Activated B cell treated with CpG ODN at 0.5 μM for 24 hours (primary cell): ENCODE results near the gene SDK2. TPM values are rescaled to one million over a fixed set of nuclear protein-coding genes. Genes with fewer than 3 reads are reported as not detected.

Source experiments
- ATAC-seq: fragments of 200-7000 bp; cut with Tn5 transposase; one replicate; pipeline ENCODE4 v1.10.0; 2021; ENCODE audit warnings: low read depth, mild to moderate bottlenecking, moderate library complexity
- CTCF ChIA-PET: fragments of 350-600 bp; sonication (Branson Sonifier 250); formaldehyde crosslinking; loops from one replicate; lab custom pipeline; 2021; ENCODE audit warnings: antibody characterized with exemption; lab: Charles Lee
- POLR2A ChIA-PET: fragments of 350-600 bp; sonication (Branson Sonifier 250); formaldehyde crosslinking; loops from one replicate; lab custom pipeline; 2021; ENCODE audit warnings: antibody characterized with exemption; lab: Charles Lee
- DNase-seq: peaks from one replicate; pipeline ENCODE4 v3.0.0; 2022
- H3K27ac Mint-ChIP-seq: one replicate; pipeline ENCODE4 v1.8.0; 2020; ENCODE audit warnings: mixed read lengths
- H3K27me3 Mint-ChIP-seq: one replicate; pipeline ENCODE4 v1.8.0; 2021; ENCODE audit warnings: mixed read lengths
- H3K36me3 Mint-ChIP-seq: one replicate; pipeline ENCODE4 v1.8.0; 2021; ENCODE audit warnings: low read depth, mixed read lengths
- H3K4me1 Mint-ChIP-seq: one replicate; pipeline ENCODE4 v1.8.0; 2021; ENCODE audit warnings: mixed read lengths
- H3K4me3 Mint-ChIP-seq: one replicate; pipeline ENCODE4 v1.8.0; 2020; ENCODE audit warnings: mild to moderate bottlenecking, mixed read lengths
- H3K9me3 Mint-ChIP-seq: one replicate; pipeline ENCODE4 v1.8.0; 2020; ENCODE audit warnings: mixed read lengths
- CTCF ChIP-seq: fragments of 200-600 bp; IDR thresholded peaks from one replicate; pipeline ENCODE4 v1.8.0; 2022; ENCODE audit warnings: antibody characterized with exemption, mild to moderate bottlenecking
- intact Hi-C: fragments of 100-400 bp; cut with micrococcal nuclease; formaldehyde crosslinking; loops from one replicate; pipeline ENCODE4 v1.15.1; 2024
- total RNA-seq: library from RNA; stranded (reverse); gene quantifications from 2 replicates; pipeline ENCODE4 v1.2.3, GENCODE V29; 2022

The SDK2 gene
- total RNA-seq, 1 donor from 2014 or later: 2.5 TPM

- POLR2A ChIA-PET: no interaction called here
- no peak overlapping the region for H3K4me3 Mint-ChIP-seq
These were observed 123.9 kb downstream of the SDK2 start for GRCh38 chr17:73520369-73520761.

GRCh38 chr17:73519714-73520368, 124.4 kb downstream of the SDK2 start:
- Mint-ChIP-seq H3K4me1 (no peaks in the 10 kb centered on the region), H3K27me3 (no peaks in the 10 kb centered on the region), H3K36me3 (no peaks in the 10 kb centered on the region), H3K9me3 (no peaks in the 10 kb centered on the region), H3K27ac (no peak overlapping the region), H3K4me3 (no peak overlapping the region)
- ChIA-PET CTCF (no interaction called here), POLR2A (no interaction called here)
- DNase-seq: no peak
- TF ChIP-seq CTCF: no peak
- ATAC-seq: no peak
- intact Hi-C loops: no loop called here

More at GRCh38 chr17:73520369-73520761, 123.9 kb downstream of the SDK2 start:
- H3K4me1 Mint-ChIP-seq: no peaks in the 10 kb centered on the region
- CTCF ChIA-PET: no interaction called here
- H3K9me3 Mint-ChIP-seq: no peaks in the 10 kb centered on the region
- H3K27ac Mint-ChIP-seq: no peak overlapping the region
- intact Hi-C loops: no loop called here
- H3K36me3 Mint-ChIP-seq: no peaks in the 10 kb centered on the region
- no peak for DNase-seq
- H3K27me3 Mint-ChIP-seq: no peaks in the 10 kb centered on the region
- TF ChIP-seq CTCF: no peak
- no peak for ATAC-seq

GRCh38 chr17:73519011-73519410, 125.2 kb downstream of the SDK2 start:
- no peak for ATAC-seq
- Mint-ChIP-seq H3K9me3 (no peaks in the 10 kb centered on the region), H3K36me3 (no peaks in the 10 kb centered on the region), H3K27me3 (no peaks in the 10 kb centered on the region), H3K4me3 (no peak overlapping the region), H3K4me1 (no peaks in the 10 kb centered on the region), H3K27ac (no peak overlapping the region)
- POLR2A ChIA-PET: no interaction called here
- CTCF ChIA-PET: no interaction called here
- no peak for DNase-seq
- intact Hi-C loops: no loop called here
- TF ChIP-seq CTCF: no peak

DNA sequence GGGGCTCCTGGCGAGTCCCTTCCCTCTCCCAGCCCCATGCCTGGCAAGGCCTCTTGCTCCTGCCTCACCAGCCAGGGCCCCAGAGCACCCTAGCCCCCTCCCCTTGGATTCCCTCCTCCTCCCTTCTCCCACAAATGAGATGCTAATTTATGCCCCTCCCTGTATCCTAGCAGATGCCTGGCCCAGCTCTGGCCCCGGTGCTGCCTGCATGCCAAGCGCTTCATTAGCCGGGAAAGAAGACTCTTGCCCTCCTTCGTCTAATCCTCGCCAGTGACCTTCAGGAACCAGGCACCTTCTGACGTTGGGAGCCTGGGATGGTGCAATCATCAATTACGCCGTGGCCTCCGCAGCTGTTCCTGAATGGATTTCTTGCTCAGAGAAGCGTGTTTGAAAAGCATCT, 127.8 kb downstream of the SDK2 start:
- H3K4me3 Mint-ChIP-seq: no peak overlapping the region
- POLR2A ChIA-PET: no interaction called here
- no peaks in the 10 kb centered on the region for H3K4me1 Mint-ChIP-seq
- no peaks in the 10 kb centered on the region for H3K36me3 Mint-ChIP-seq
- CTCF ChIA-PET: no interaction called here
- peaks cover 2% of the 10 kb centered on the region for H3K27me3 Mint-ChIP-seq
- TF ChIP-seq CTCF: no peak
- intact Hi-C loops: no loop called here
- no peak overlapping the region for H3K27ac Mint-ChIP-seq
- ATAC-seq (no peak), DNase-seq (no peak)
- H3K9me3 Mint-ChIP-seq: no peaks in the 10 kb centered on the region

GRCh38 chr17:73514146-73514863, 129.9 kb downstream of the SDK2 start:
- CTCF ChIA-PET: no interaction called here
- H3K27me3 Mint-ChIP-seq: peaks cover 2% of the 10 kb centered on the region

More at GRCh38 chr17:73514146-73514863, 129.9 kb downstream of the SDK2 start:
- TF ChIP-seq CTCF: no peak
- intact Hi-C loops: no loop called here
- ATAC-seq (no peak), DNase-seq (no peak)
- no peak overlapping the region for H3K4me3 Mint-ChIP-seq
- no peaks in the 10 kb centered on the region for H3K36me3 Mint-ChIP-seq
- H3K9me3 Mint-ChIP-seq: no peaks in the 10 kb centered on the region
- no peak overlapping the region for H3K27ac Mint-ChIP-seq
- H3K4me1 Mint-ChIP-seq: no peaks in the 10 kb centered on the region
- POLR2A ChIA-PET: interaction anchor here (0.6 kb wide), 1 partner anchor 202 kb away, joined by 6 read pairs; no protein-coding TSS in a partner anchor
